ENCODE results near the gene GRPEL2. TPM values are rescaled to one million over a fixed set of nuclear protein-coding genes. Genes with fewer than 3 reads are reported as not detected.
"Not testable (repeated sequence)": the region's sequence is repeated elsewhere in the genome, so short reads cannot be mapped to it uniquely, and the experiment has no call there.

The GRPEL2 gene
- total RNA-seq, 1 experiment from 2014 or later = 28.0 TPM

DNA sequence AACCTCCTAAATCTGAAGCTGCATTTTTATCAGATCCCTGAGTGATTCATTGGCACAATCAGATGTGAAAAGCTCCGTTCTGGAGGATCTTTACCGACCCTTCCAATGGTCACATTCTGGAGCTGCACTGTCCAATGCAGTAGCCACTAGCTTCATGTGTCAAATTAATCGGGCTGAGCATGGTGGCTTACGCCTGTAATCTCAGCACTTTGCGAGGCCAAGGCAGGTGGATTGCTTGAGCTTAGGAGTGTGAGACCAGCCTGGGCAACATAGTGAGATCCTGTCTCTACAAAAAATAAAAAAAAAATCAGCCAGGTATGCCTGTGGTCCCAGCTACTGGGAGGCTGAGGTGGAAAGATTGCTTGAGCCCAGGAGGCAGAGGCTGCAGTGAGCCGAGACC lies 30.1 kb downstream of the GRPEL2 start:
- no peak for DNase-seq (ENCODE audit: low read depth)

DNA sequence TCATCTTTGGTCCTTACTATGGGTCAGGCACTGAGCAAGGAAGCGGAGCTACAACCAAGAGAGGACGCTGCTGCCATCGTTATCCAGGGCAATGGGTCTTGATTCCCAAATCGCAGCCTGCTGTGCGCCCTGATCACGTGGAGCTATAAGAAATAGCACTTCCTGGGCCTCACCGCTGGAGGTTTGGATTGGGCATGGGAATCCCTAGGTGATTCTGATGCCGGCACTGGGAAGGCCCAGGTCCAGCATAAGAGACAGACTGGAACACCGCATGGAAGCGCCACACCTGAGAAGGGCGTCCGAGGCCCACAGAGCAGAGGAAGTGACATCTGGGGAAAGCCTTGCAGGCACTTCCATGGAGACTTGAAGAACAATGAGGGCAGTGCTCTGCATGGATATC lies 30.8 kb downstream of the GRPEL2 start:
- no peak for DNase-seq (ENCODE audit: low read depth)

DNA sequence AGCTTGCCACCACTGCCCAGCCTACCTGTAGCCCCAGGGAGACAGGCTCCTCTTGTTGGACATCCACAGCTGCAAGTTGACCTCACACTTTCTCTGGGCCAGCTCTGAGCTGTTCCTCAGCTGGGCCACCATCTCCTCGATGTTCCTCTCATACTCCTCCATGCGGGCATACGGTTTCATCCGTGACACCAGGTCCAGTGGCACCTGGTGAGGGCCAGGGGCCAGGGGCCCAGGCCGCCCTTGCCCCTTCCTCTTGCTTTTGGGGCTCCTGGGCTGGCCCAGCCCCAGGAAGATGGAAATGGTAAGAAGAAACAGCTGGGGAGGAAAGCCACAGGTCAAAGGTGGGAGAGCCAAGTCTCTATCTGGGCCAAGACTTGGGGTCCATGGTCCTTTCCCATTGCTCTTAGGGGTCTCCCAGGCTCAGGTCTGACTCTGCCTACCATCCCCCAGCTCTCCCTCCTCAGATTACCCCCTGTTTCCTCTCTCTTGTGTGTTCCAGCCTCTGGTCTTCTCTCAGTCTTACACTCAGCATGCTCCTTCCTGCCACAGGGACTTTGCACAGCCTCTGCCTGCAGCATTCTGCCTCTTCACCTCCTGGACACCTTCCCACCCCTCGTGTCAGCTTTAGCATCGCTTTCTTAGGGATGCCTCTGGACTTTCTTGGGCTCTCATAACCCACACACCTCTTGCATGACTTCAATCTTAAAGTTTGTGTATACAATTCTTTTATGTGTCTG lies 31.6 kb downstream of the GRPEL2 start:
- no peak for DNase-seq (ENCODE audit: low read depth)

DNA sequence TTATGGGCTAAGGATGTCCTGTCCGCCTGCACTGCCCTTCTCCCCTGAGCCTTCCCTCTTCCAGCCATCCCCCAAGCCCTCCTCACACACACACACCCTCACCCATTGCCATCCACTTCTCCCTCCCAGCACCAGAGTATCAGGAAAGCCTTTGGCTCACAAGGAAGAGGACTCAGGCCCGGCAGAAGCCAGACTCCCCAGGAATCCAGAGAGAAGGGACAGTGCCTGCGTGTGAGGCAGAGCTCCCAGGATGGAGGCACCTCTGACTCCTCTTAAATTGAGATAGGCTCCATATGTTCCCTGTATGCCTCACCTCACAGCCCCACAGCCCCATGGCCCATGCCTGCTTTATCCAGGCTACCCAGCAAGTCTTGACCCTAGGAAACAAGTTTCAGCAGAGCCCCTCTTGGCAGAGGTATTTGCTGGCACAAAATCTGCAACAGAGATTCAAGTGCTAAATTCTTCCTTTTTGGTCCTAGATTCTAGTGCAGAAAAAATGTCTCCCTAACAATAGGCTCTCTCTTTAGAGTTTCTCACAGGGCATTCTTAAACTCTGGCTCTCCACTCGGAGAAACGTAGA lies 33.0 kb downstream of the GRPEL2 start:
- no peak for DNase-seq (ENCODE audit: low read depth)

DNA sequence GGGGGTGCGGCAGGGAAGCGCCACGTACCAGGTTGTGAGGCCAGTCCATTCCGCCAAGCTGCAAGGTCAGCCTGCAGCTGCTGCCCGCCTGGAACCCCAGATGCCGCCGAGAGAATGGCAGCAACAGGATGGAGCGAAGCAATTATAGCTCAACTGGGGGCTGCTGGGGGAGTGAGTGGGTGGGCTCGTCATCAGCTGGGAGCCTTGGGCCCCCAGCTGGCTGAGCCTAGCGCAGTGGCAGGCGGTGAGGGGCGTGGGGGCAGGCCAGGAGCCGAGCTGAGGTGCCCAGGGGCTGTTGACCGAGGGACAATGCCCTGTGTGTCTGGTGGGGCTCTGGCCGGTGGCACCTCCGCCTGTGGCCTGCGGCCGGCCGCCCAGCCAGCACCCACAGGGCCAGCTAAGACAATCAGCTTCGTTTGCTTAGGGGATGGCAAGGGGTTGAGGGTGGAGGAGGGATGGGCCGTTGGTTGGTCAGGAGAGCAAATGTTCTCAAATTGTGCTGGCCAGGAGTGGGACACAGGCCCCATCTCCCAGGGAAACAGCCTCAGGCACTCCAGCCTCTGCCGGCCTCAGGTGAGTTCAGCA lies 34.0 kb downstream of the GRPEL2 start, which contains the start of gene IL17B:
TSS of gene IL17B (minus strand) at position 116 of the 585 bp plus-strand sequence. CDS start at position 49, 67 bp downstream.
- DNase-seq (ENCODE audit: low read depth) = no peak

DNA sequence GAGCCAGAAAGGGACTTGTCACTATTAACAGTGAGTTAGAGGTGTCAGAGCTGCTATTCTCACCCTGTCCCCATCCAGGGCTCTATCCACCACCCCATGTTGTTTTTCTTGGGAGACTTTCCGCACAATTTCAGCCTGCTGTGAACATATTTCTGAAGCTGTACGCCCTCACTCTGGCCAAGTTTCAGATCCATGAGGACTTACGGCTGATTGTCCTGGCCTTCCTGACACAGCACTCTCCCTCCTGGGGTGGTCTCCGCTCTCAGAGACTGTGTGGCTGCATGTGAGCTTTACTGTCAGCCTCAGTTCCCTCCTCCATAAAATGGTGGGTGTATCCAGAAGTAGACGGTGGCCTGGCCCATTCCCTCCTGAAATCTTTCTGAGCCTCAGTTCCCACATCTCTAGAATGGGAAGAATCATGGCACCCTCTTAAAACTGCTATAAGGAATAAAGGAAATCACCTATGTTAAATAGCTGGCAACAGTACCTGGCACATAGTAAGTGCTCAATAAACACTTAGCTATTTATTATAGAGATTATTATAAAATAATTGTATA lies 34.6 kb downstream of the GRPEL2 start:
- DNase-seq (ENCODE audit: low read depth) = no peak

DNA sequence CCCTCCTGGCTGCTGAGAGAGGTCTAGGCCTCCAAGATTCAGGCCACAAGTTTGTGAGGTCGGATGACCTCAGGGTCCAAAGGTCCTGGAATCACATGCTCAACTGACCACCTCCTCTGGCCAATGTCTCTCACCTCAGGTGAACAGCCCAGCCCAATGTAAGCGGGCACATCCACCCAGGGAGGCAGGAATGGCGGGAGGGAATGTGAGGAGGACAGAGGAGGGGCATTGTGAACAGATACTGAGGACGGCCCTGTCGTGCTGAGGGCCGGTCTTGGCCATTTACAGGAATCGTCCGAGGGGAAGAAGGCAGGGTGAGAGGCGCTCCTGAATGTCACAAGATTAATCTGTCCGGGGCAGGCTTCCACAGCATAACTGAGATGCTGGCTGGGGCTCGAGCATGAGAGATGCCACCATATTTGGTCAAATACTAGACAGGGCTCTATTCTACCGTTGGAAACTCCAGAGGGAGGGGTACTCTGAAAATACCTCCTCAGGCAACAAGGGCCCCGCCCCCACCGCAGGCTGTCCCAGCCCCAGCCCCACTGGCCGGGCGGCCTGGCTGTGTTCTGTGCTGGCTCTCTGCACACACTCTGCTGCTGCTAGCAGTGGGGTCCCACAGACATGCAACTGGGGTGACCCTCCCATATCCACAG lies 35.3 kb downstream of the GRPEL2 start:
- DNase-seq (ENCODE audit: low read depth) = no peak

DNA sequence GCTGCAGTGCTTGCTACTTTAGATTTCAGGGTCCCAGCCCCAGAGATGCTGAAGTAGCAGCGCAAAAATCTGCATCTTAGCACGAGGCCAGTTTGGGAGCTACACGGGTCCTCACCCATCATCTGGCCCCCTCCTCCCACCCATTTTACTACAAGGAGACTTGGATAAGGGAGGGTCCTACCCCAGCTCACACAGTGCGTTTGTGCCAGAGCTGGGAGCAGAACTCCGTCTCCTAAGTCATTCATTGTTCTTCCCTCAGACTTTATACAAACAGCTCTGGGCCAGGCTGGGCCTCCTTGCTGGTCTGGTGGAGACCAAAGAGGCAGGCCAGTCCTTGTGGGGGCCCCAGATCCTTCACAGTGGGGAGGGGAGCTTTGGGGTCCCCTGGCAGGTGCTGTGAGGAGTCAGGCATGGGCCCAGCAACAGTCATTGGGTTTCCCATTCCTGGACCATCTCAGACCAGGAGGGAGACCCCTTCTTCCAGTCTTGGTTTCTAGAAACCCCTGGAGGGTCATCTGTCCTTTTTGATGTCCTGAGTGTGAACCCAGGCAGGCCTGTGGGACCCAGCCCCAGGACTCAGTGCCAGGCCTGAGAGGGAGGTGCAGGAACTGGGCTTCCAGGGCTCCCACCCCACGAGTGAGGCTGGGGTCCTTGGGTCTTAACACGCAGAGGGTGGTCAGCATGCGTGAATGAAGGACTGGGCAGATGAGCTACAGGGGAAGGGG lies 36.1 kb downstream of the GRPEL2 start:
- no peak for DNase-seq (ENCODE audit: low read depth)

DNA sequence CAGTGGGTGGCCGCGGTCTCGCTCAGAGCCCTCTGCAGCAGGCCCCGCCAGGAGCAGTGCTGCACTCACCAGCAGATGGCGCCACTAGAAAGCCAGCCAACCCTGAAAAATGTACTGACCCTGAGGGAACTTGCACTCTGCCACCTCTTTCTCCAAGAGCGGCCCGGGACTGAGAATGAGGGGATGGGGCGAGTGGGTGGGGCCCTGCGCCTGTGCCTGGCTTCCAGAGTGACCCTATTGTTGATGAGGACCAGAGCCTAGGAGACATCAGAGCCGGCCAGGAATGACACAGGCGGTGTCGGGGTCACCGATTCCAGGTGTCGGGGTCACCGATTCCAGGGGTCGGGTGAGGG lies 36.7 kb downstream of the GRPEL2 start:
- peak; percentile 60 for DNase-seq (ENCODE audit: low read depth)

DNA sequence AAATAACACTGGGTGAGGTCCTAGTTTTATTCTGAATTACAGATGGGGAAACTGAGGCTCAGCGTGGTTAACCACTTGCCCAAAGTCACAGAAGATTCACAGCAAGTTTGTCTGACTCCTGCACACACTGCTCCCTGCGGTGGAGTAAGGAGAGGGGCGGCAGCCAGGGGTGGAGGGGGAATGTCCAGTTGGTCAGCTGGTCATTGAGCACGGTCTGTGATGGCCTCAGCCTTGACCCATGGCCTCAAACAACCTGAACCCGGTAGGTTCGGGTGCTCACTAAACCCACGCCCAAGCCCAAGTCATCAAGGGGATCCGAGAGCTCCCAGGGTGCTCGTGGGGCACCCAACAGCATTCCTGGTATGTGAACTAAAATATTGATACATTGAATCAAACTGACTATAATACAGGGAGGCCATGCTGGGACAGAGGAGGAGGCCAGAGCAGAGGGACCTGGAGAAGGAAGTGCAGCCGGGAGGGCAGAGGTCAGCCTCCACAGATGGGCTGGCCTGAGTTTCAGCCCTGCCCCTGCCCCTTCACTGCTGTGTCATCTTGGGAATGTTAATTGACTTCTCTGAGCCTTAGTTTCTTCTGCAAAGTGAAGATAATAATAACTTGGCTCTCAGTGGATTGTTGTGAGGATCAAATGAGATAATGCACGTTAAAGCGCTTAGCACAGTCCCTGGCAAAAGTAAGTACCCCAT lies 37.4 kb downstream of the GRPEL2 start:
- DNase-seq (ENCODE audit: low read depth) = no peak

DNA sequence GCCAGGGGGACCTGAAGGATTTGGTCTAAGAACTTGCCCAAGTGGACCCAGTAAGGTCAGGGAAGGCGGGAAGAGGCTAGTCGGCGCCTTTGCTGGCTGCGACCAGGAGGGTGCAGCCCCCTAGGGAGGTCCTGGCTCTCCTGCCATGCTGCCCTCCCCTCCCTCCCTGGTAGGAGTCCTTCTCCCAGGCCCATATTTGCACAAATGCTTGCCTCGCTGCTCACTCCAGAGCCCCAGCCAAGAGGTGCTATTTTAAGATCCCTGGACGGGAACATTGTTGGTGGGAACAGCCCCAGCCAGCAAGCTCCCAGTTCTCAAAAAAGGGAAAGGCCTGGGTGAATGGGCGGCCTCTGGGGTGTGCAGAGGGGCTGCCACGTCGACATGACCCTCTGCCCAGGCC lies 38.1 kb downstream of the GRPEL2 start:
- DNase-seq (ENCODE audit: low read depth) = no peak

DNA sequence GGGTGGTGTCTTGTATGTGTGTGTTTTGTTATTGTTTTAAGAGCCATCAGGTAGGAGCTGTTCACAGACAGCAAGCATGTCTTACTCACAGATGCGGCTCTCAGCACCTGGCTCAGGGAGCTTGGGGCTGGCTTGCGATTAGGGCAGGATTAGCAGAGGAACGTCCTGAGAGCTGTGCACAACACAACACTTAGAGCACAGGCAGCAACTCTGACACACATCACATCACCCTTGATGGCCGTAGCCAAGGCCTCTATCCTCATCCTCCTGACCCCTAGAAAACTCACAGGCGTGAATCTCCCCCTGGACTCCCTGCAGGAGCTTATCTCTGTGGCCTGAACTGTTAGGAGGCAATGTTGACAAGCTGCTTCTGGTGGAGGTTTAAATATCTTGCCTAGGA lies 40.9 kb downstream of the GRPEL2 start:
- DNase-seq (ENCODE audit: low read depth) = no peak

DNA sequence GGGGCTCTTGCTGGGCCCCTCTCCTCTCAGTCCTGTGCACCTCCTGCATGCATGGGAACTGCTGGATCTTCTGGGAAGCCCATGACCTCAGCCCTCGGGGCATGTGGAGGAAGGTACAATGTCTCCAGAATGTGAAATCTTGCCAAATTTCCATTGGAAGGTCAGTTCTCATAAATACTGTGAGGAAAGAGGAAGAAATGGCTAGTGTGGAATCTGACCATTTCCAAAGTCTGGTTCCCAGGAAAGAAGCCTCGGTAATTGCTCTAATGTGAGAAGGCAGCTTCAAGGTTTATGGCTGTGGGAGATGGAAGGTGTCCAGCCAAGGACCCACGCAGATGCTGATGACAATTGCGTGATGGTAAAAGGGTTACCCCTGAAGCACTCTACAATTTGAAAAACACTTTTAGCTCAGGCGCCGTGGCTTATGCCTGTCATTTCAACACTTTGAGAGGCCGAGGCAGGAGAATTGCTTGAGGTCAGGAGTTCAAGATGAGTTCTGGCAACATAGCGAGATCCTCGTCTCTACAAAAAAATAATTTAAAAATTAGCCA lies 41.9 kb downstream of the GRPEL2 start:
- DNase-seq (ENCODE audit: low read depth) = no peak

DNA sequence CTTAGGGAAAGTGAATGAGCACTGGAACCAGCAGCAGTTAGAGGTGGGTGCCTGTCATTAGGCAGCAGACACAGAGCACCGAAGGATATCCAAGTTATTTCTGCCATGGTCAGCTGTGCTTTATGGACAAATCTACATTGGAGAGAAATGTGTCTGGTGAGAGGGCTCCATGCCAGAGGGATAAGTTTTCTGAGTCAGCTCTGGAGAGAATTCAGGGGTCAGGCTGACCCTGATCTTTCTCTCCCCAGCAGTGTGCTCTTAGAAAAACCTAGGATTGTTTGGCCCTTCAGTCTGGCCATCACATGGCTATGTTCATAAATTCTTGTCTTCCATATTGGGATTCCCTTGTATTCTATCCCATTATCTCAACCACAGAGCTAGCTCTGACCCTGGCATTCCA lies 42.7 kb downstream of the GRPEL2 start:
- no peak for DNase-seq (ENCODE audit: low read depth)

DNA sequence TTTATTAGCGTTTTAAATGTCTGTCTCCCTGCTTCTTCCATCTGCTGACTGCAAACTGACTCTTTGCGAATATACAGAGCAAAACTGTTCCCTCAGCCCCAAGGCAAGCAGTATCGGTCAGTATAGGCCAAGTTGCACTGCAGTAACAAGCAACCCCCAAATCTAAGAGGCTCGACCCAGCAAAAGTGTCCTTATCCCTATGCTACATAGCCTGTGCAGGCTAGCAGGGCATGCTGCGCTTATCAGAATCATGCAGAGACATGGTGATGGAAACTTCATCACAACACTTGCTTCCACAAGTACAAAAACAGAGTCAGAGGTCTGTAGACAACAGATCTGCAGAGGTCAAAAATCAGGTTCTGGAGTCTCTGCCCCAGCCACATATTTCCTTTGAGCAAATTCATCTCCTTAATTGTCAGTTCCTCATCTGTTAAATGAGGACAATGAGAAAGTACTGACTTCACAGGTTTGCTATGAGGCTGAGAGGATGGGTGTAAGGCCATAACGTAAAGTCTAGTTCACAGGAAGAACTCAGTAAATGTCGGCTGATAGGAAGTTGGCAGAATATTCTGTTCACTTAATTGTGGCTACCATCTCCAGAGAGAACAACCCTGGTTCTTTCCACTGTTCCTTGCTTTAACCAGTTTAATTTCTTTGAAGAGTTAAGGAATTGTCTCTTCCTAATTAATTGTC lies 43.3 kb downstream of the GRPEL2 start:
- no peak for DNase-seq (ENCODE audit: low read depth)

DNA sequence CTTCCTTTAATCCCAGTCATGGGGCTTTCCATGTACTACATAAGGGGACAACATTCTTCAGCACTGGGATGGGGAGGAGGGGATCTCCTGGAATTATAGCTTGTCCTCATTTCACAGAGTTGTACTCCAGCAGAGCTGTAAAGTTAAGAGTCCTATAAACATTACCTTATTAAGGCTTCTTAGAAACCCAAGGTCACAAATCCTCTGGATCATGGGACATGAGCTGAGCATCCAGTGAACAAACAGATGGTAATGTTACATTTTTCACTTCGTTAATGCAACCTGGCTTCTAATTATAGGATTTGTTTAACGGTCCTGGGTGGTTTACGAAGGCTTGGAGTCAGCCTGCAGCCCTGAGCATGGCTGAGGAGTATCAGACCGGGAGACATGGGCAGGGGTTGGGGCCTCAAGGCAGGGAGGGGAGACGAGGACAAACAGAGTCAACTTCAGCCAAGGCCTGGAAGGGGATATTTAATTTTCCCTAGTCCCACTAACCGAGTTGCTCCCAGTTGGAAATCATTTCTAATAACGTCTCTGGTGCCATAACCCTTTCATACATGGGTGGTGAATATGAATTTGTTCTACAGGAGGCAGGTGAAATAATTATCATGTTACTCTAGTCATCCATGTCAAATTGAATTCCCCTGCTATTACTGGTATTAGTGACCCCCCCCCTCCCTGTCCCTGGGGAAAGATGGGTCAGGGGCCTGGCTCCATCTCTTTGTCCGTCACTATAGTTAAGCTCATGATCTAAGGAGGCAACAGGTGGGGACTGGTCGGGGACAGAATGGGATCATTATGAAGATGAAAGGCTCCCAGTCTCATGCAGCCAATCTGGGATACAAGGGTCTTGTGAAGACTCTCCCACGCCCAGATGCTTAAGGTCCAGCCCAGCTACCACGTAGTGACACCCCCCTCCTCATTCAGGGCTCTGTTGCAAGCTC lies 44.5 kb downstream of the GRPEL2 start:
- no peak for DNase-seq (ENCODE audit: low read depth)

DNA sequence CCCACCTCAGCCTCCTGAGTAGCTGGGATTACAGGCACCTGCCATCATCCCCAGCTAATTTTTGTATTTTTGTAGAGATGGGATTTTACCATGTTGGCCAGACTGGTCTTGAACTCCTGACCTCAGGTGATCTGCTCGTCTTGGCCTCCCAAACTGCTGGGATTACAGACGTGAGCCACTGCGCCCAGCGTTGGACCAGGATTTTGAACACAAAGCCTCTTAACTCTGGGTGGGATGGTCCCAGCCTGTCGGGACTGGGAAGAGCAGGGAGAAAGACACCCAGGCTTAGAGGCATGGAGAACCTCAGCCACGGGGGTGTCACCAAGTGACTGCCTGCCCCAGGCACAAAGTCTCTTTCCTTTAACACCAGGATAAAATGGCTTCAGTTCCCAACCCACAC lies 45.8 kb downstream of the GRPEL2 start:
- not testable (repeated sequence) for DNase-seq (ENCODE audit: low read depth)

DNA sequence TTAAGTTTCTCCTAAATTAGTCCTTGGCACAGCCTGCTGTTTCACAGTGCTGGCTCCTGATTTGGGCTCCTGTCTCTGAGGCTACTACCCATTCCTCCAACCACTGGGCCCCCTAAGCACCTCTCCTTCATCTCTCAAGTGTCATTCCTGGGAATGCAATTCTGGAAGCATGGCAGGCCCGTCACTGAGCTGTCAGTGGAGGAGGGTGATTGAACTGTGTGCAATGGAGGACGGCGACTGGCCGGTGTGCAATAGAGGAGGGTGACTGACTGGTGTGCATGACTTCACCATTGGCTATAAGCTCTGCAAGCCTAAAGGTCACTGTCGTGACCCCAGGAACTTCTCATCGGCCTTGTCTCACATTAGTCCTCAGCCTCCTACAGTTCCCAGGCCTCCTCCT lies 46.2 kb downstream of the GRPEL2 start:
- no peak for DNase-seq (ENCODE audit: low read depth)

DNA sequence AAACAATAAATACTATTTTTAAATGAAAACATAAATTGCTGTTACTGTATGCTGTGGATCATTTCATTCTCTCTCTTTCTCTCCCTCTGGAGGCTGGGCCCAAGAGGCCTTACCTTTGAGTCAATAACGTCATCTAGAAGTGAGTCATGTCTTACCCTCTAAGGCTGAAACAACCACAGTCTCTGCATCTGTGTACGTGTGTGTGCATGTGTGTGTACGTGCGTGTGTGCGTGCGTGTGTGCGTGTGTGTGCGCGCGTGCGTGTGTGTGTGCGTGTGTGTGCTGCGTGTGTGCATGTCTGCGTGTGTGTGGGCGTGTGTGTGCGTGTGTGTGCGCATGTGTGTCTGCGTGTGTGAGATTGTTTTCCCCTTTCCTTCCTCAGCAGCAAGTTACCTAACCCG lies 47.4 kb downstream of the GRPEL2 start:
- DNase-seq (ENCODE audit: low read depth) = peak; percentile 44

All from HT1080 (cell line).